ENCODE data around the gene PNPLA7. TPM values are rescaled to one million over a fixed set of nuclear protein-coding genes. Genes with fewer than 3 reads are reported as not detected.

Gene PNPLA7
- total and polyA plus RNA-seq, 2 of the 4 experiments (the other 2 are of a cell fraction) = under 0.01 to 0.89 TPM

DNA sequence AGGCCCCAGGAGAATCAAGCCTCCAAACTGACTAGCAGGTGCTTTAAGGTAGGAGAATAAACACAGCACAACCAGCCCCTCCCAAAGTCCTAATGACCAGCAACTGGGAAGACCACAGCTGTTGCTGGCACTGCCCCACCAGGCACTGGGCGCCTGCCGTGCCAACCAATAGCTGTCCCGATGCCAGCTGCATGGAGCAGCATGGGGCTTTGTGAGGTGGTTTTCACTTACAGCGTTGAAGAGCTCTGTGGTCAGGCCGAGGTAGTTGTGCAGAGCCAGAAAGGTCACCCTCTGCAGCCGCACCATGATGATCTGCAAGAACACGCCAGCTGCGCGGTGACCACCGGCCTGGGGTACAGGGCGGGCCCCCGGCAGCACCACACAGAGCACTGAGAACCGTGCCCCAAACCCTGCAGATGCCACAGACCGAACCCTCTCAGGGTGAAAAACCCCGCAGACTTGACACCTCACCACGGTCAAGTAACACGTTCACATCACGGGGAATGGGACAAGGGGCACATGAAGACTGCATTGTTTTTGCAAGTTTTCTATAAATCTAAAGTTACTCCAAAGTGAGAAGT is 28.7 kb downstream of the PNPLA7 start:
- Histone ChIP-seq H2AFZ (replicated peaks; ENCODE audit: low read length, poor library complexity) (no peak overlapping the region), H3K9me3 (ENCODE audit: control insufficient read depth, insufficient read depth, low read length) (no peaks in the 10 kb centered on the region), H3K27ac (ENCODE audit: insufficient read depth, low read length) (no peak overlapping the region), H2BK120ac (ENCODE audit: low read depth, low read length) (no peak overlapping the region), H3K4ac (ENCODE audit: low read depth, low read length) (no peak overlapping the region), H2AK5ac (ENCODE audit: low read depth, low read length) (no peak overlapping the region), H2AK9ac (replicated peaks; ENCODE audit: low read depth, low read length, poor library complexity) (no peak overlapping the region), H3K14ac (replicated peaks; ENCODE audit: low read depth, low read length) (no peak overlapping the region), H3K4me1 (ENCODE audit: control insufficient read depth, insufficient read depth, low read length) (no peaks in the 10 kb centered on the region), H3K23ac (ENCODE audit: low read depth, low read length) (no peak overlapping the region), H3K56ac (ENCODE audit: extremely low read depth, insufficient read depth, low read length) (no peak overlapping the region), H3K9ac (ENCODE audit: low read depth, low read length) (no peak overlapping the region), H3K18ac (ENCODE audit: low read depth, low read length) (no peak overlapping the region), H2BK20ac (ENCODE audit: low read depth, low read length) (no peak overlapping the region), H4K5ac (ENCODE audit: low read depth, low read length) (no peak overlapping the region), H3K27me3 (ENCODE audit: control insufficient read depth, insufficient read depth, low read length) (no peaks in the 10 kb centered on the region), H4K91ac (ENCODE audit: insufficient read depth, low read depth, low read length) (no peak overlapping the region), H3K79me1 (ENCODE audit: low read depth in 1 of 2, low read length in 2 of 2) (no peaks in the 10 kb centered on the region), H4K8ac (ENCODE audit: low read depth in 2 of 2, low read length in 2 of 2) (no peak overlapping the region), H3K36me3 (ENCODE audit: control insufficient read depth, insufficient read depth, low read length) (no peaks in the 10 kb centered on the region), H3K9me1 (ENCODE audit: insufficient read depth, low read length) (no peaks in the 10 kb centered on the region), H4K20me1 (ENCODE audit: insufficient read depth, low read length) (no peaks in the 10 kb centered on the region), H2BK5ac (ENCODE audit: low read depth, low read length, poor library complexity, severe bottlenecking) (no peak overlapping the region), H2BK15ac (ENCODE audit: low read depth, low read length) (no peak overlapping the region), H3K4me3 (ENCODE audit: insufficient read depth, low read depth, low read length) (no peak overlapping the region), H3K4me2 (ENCODE audit: low read depth, low read length) (no peak overlapping the region)
- no TSS peak for BruUV-seq (replicated peaks)
- CTCF ChIA-PET = no interaction called here
- dilution Hi-C loops (cut with HindIII; ENCODE audit: low sequenced_read_pairs, unreplicated experiment) (no loop called here), in situ Hi-C loops (cut with MboI; ENCODE audit: low sequenced_read_pairs) (no loop called here), intact Hi-C loops (cut with micrococcal nuclease) (no loop called here)
- DNase-seq = no peak
- no peak for TF ChIP-seq POLR2A (IDR thresholded peaks at IDR 0.05; ENCODE audit: low read depth, low read length)
- TF ChIP-seq RAD21 (IDR thresholded peaks at IDR 0.05; ENCODE audit: low read length) = no peak
- TF ChIP-seq, protein P1, sequence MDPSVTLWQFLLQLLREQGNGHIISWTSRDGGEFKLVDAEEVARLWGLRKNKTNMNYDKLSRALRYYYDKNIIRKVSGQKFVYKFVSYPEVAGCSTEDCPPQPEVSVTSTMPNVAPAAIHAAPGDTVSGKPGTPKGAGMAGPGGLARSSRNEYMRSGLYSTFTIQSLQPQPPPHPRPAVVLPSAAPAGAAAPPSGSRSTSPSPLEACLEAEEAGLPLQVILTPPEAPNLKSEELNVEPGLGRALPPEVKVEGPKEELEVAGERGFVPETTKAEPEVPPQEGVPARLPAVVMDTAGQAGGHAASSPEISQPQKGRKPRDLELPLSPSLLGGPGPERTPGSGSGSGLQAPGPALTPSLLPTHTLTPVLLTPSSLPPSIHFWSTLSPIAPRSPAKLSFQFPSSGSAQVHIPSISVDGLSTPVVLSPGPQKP (IDR thresholded peaks at IDR 0.05; ENCODE audit: borderline replicate concordance, low read depth, low read length) = no peak
- no peak for TF ChIP-seq CEBPB (IDR thresholded peaks at IDR 0.05; ENCODE audit: low read depth, low read length)
- TF ChIP-seq NFE2L2 (IDR thresholded peaks at IDR 0.05; ENCODE audit: low read depth, low read length) = no peak
- TF ChIP-seq, protein P2, sequence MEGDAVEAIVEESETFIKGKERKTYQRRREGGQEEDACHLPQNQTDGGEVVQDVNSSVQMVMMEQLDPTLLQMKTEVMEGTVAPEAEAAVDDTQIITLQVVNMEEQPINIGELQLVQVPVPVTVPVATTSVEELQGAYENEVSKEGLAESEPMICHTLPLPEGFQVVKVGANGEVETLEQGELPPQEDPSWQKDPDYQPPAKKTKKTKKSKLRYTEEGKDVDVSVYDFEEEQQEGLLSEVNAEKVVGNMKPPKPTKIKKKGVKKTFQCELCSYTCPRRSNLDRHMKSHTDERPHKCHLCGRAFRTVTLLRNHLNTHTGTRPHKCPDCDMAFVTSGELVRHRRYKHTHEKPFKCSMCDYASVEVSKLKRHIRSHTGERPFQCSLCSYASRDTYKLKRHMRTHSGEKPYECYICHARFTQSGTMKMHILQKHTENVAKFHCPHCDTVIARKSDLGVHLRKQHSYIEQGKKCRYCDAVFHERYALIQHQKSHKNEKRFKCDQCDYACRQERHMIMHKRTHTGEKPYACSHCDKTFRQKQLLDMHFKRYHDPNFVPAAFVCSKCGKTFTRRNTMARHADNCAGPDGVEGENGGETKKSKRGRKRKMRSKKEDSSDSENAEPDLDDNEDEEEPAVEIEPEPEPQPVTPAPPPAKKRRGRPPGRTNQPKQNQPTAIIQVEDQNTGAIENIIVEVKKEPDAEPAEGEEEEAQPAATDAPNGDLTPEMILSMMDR (conservative IDR thresholded peaks at IDR 0.05; ENCODE audit: low read depth, low read length) = no peak
- TF ChIP-seq SMC3 (IDR thresholded peaks at IDR 0.05; ENCODE audit: low read depth, low read length) = no peak
- no peak for TF ChIP-seq USF2 (IDR thresholded peaks at IDR 0.05; ENCODE audit: low read depth, low read length)
- TF ChIP-seq MAZ (IDR thresholded peaks at IDR 0.05; ENCODE audit: borderline replicate concordance, low read depth, low read length) = no peak
- TF ChIP-seq MXI1 (IDR thresholded peaks at IDR 0.05; ENCODE audit: borderline replicate concordance, low read depth, low read length) = no peak
- no peak for TF ChIP-seq CHD1 (IDR thresholded peaks at IDR 0.05; ENCODE audit: low read depth, low read length)
- TF ChIP-seq RFX5 (IDR thresholded peaks at IDR 0.05; ENCODE audit: low read depth, low read length) = no peak
- no peak for TF ChIP-seq BHLHE40 (IDR thresholded peaks at IDR 0.05; ENCODE audit: low read depth, low read length)
- ATAC-seq (ENCODE audit: low read depth) = no peak
- POLR2A ChIA-PET (ENCODE audit: unreplicated experiment) = no interaction called here
- WGBS, 2 experiments (ENCODE audit: extremely low coverage in 2 of 2, insufficient read length in 1 of 2) = 88% methylated on average over 11 of the region's 18 CpGs; no CpG with 5 or more reads in 1 of the 2 experiments

All from IMR-90 (cell line).